BJ (cell line): Measurements from ENCODE around the gene AMOTL1. TPM values are rescaled to one million over a fixed set of nuclear protein-coding genes. Genes with fewer than 3 reads are reported as not detected.

Experiments used
- CTCF ChIA-PET: fragments of 350-600 bp; formaldehyde crosslinking; extraction: SDS; loops from one replicate; lab custom pipeline; 2021; ENCODE audit warnings: antibody characterized with exemption, inconsistent platforms; lab: Yijun Ruan, JAX
- POLR2A ChIA-PET: fragments of 300-600 bp; sonication (Branson Sonifier 250); formaldehyde crosslinking; extraction: SDS; loops from one replicate; lab custom pipeline; 2021; ENCODE audit warnings: antibody characterized with exemption; lab: Charles Lee
- DNase-seq: peaks from one replicate; pipeline ENCODE4 v3.0.0-alpha.2; 2011; ENCODE audit warnings: low read depth
- H3K27me3 ChIP-seq: 2 replicates; pipeline ENCODE4 v1.6.0; 2011; ENCODE audit warnings: low read length; ENCODE audit not compliant: control insufficient read depth, insufficient read depth
- H3K36me3 ChIP-seq: 2 replicates; pipeline ENCODE4 v1.5.1; 2011; ENCODE audit warnings: low read length; ENCODE audit not compliant: control insufficient read depth, insufficient read depth
- H3K4me3 ChIP-seq: 2 replicates; pipeline ENCODE4 v1.5.1; 2011; ENCODE audit warnings: low read depth, mild to moderate bottlenecking, control low read depth, low read length
- polyA plus RNA-seq: library from polyadenylated mRNA; depleted of rRNA; stranded (reverse); fragments of >200 nt; gene quantifications from 2 replicates; pipeline ENCODE4 v1.2.3, GENCODE V29; 2011
- TF ChIP-seq, protein P1 (sequence below): IDR thresholded peaks from 2 replicates; pipeline ENCODE4 v1.5.1; 2011; ENCODE audit warnings: low read depth, mild to moderate bottlenecking, control low read depth, inconsistent platforms, low read length, moderate library complexity; ENCODE audit not compliant: insufficient read depth

AMOTL1 gene
- polyA plus RNA-seq, 1 experiment, result 25.5 TPM

DNA sequence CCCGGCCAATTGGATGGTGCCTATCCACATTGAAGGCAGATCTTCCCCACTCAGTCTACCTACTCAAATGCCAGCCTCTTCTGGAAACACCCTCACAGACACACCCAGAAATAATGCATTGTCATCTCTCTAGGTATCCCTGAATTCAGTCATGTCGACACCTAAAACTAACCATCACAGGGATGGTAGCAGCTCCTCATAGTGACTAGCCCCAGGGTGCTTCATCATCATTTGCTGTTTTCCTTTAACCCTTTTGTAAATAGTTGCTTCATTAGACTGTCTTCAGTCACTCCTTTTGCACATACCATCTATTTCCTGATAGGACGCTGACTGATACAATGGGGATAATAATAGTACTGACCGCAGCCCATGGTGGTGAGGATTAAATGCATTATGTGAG lies 18.8 kb upstream of the AMOTL1 start:
- ChIA-PET POLR2A (no interaction called here), CTCF (interaction anchor here (0.8 to 0.9 kb wide), 2 partner anchors 12 to 126 kb away, joined by 3 read pairs; no protein-coding TSS in a partner anchor)
- H3K36me3 ChIP-seq, result no peaks in the 10 kb centered on the region
- H3K4me3 ChIP-seq, result no peak overlapping the region
- TF ChIP-seq, protein P1, sequence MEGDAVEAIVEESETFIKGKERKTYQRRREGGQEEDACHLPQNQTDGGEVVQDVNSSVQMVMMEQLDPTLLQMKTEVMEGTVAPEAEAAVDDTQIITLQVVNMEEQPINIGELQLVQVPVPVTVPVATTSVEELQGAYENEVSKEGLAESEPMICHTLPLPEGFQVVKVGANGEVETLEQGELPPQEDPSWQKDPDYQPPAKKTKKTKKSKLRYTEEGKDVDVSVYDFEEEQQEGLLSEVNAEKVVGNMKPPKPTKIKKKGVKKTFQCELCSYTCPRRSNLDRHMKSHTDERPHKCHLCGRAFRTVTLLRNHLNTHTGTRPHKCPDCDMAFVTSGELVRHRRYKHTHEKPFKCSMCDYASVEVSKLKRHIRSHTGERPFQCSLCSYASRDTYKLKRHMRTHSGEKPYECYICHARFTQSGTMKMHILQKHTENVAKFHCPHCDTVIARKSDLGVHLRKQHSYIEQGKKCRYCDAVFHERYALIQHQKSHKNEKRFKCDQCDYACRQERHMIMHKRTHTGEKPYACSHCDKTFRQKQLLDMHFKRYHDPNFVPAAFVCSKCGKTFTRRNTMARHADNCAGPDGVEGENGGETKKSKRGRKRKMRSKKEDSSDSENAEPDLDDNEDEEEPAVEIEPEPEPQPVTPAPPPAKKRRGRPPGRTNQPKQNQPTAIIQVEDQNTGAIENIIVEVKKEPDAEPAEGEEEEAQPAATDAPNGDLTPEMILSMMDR, result no peak
- no peak for DNase-seq
- no peaks in the 10 kb centered on the region for H3K27me3 ChIP-seq

DNA sequence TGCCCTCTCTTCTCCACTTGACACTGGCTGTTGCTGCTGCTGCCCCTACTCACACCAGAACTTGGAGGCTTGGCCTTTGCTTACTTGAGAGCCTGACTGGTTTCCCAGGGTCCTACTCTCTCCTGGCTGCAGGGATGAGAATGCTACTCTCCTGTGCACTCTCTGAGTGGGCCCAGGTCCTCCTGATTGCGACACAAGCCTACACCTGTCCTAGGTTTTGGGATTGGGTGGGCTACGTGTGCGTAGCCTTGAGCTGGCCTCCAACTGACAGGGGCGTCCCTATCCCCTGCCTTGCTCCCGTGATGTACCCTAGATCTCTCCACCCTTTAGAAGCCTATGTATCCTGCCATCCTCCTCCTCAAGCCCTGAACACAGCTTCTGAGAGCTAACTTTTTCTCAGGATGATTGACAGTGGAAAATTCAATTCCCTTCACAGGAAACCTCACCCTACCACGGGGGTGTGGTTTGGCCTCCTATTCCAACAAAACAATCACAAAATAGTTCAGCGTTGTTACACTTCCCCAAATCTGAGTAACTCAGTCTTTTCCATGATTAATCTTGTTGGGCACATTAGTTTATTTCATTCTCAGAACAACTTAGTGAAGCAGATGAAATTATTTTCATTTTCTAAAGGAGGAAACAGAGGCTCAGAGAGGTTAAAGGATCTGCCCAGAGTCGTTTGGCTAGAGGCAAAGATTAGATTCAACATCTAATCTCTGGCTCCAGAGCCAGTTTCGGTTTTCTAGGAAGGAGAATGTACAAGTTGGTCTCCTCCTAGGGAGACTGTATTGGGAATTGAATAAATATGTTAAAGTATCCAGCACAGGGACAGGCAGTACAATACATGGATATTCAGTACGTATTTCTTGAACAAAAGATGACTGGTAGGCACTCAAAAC lies 17.6 kb upstream of the AMOTL1 start:
- TF ChIP-seq, protein P1, result no peak
- no peak for DNase-seq
- H3K36me3 ChIP-seq, result no peaks in the 10 kb centered on the region
- CTCF ChIA-PET, result interaction anchor here (0.9 kb wide), 1 partner anchor 9 kb away, joined by 3 read pairs; no protein-coding TSS in a partner anchor
- H3K4me3 ChIP-seq, result no peak overlapping the region
- H3K27me3 ChIP-seq, result no peaks in the 10 kb centered on the region
- POLR2A ChIA-PET, result no interaction called here

DNA sequence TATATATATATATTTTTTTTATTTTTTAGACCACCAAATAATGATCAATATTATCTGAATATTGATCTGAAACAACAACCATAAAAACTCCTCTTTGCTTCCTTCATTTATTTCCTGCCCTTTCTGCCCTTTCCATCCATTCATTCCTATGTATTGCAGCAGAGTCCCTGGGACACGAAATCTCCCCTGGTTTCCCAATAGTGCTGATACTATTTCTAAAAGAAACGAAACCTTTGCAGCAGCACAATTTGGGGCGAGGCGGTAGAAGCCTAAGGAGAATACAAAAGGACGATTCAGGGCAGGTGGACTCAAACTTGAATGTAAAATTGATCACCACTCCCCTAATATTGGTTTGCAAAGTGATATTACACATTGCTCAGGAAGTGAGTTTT lies 16.9 kb upstream of the AMOTL1 start:
- Histone ChIP-seq H3K27me3 (no peaks in the 10 kb centered on the region), H3K36me3 (no peaks in the 10 kb centered on the region), H3K4me3 (no peak overlapping the region)
- CTCF ChIA-PET, result no interaction called here
- TF ChIP-seq, protein P1, result no peak
- POLR2A ChIA-PET, result no interaction called here
- DNase-seq, result no peak

DNA sequence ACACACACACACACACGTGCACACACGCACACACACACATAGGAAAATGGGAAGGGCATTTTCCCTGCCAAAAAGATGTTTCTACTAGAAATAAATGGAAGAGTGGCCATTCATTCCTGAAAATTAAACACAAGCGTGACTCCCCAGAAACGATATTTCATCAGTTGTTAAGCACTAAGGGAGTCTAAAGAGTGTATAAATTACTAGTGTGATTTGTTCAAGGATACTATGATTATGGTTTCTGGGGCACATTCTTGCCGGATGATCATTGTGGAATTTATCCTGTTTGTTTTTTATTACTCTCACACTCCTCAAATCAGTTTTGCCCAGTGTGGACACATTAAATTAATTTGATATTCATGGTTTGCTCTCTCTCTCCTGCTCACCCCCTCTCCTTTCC lies 16.4 kb upstream of the AMOTL1 start:
- TF ChIP-seq, protein P1, result no peak
- Histone ChIP-seq H3K27me3 (no peaks in the 10 kb centered on the region), H3K36me3 (no peaks in the 10 kb centered on the region), H3K4me3 (no peak overlapping the region)
- ChIA-PET POLR2A (no interaction called here), CTCF (no interaction called here)
- DNase-seq, result no peak

DNA sequence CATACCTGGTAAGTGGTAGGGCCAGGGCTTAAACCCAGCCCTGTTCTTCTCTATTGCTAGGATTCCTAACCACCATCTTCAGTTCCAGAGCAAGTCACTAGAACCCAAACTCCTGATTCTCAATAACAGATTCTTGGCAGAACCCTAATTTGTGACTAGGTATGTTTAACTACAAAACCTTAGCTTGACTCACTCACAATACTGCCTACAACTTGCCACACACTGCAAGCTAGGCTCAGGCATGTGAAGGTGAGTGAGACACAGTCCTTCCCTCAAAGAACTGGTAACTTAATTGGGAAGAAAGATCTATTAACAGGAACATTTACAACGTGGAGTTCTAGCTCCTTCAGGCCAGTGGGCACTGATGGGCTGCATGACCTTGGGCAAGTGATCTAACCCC lies 14.5 kb upstream of the AMOTL1 start:
- no peaks in the 10 kb centered on the region for H3K27me3 ChIP-seq
- H3K36me3 ChIP-seq, result no peaks in the 10 kb centered on the region
- DNase-seq, result no peak
- POLR2A ChIA-PET, result no interaction called here
- CTCF ChIA-PET, result interaction anchor here (1.0 to 6.3 kb wide), 4 partner anchors 9 to 144 kb away, joined by 3 to 43 read pairs (median 4); no protein-coding TSS in a partner anchor
- H3K4me3 ChIP-seq, result no peak overlapping the region
- TF ChIP-seq, protein P1, result no peak
